GM10266 (cell line): Measurements from ENCODE around the gene TET2.

Source experiments
- DNase-seq: peaks from one replicate; pipeline ENCODE4 v3.0.0; 2012; ENCODE audit errors: extremely low spot score
- TF ChIP-seq, protein P1 (sequence below): IDR thresholded peaks from 2 replicates; pipeline ENCODE4 v1.5.1; 2012; ENCODE audit warnings: mild to moderate bottlenecking, low read depth; ENCODE audit not compliant: control insufficient read depth, insufficient read depth; ENCODE audit errors: missing control alignments

TET2 gene

DNA sequence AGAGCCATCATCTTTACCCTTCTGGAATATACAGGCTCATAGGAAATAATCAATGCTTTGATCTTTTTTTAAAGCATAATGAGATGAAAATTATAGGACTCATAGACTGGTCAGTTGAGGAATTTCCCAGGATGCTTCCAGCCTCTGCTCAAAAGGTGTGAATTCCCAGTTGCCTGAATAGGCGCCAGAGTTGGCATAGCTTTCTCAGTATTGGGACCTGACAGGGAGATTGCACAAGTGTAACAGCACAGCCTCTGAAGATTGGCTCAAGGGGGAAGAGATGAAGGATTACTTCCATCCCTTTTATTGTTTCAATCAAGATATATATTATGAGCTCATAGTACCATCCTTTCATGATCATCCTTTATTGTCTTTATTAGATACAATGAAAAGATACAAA is 17.9 kb downstream of the TET2 start:
- no peak for DNase-seq
- TF ChIP-seq, protein P1, sequence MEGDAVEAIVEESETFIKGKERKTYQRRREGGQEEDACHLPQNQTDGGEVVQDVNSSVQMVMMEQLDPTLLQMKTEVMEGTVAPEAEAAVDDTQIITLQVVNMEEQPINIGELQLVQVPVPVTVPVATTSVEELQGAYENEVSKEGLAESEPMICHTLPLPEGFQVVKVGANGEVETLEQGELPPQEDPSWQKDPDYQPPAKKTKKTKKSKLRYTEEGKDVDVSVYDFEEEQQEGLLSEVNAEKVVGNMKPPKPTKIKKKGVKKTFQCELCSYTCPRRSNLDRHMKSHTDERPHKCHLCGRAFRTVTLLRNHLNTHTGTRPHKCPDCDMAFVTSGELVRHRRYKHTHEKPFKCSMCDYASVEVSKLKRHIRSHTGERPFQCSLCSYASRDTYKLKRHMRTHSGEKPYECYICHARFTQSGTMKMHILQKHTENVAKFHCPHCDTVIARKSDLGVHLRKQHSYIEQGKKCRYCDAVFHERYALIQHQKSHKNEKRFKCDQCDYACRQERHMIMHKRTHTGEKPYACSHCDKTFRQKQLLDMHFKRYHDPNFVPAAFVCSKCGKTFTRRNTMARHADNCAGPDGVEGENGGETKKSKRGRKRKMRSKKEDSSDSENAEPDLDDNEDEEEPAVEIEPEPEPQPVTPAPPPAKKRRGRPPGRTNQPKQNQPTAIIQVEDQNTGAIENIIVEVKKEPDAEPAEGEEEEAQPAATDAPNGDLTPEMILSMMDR: no peak

DNA sequence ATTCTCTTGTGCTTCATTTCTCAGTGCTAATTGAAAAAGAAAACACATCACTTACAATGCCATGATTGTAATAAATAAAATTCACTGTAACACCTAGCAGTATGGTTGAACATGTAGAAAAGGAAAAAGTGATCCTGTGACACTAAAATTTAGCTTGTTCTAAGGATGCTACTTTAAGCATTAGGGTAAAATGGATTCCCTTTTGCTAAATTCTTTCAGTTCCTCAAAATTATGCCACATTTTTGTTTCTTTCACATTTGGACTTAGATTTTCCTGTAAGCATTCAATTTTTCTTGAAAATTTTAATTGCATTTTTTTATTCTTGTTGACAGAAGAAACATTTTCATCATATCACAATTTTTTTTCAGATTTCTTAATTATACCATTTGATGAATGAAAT is 19.4 kb downstream of the TET2 start:
- TF ChIP-seq, protein P1: no peak

DNA sequence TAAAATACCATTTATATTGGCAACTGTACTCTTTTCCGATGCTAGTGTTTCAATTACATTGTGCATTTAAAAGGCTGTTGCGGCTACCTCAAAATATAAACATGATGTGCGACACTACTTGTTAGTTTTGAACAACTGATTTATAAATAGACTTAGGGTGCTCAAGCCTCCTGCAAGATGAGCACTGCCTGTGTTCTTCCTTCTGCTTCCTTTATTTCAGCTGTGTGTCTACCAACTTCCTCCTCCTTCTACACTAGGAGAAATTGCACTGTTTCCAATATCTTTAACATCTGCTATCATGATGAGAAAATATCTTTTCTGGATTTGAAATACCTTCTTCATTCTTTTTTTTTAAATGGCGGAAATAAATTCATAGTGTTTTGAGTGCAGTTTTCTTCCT is 24.0 kb downstream of the TET2 start:
- DNase-seq: no peak
- TF ChIP-seq, protein P1: no peak

More for the DNA sequence above, 19.4 kb downstream of the TET2 start:
- DNase-seq: no peak

DNA sequence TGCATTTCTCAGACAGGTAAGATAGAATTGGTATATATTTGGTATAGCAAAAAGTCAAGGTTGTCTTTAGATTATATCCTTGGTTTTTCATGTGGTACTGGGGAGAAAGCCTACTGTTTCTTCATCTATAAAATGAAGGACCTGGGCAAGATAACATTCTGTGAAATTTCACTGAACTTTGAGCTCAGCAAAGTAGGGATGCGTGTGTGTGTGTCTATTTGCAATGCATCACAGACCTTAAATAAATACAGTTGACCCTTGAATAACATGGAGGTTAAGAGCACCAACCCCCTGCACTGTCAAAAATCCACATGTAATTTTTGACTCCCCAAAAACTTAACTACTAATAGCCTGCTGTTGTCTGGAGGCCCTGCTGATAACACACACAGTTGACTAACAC is 25.2 kb downstream of the TET2 start:
- TF ChIP-seq, protein P1: no peak
- DNase-seq: no peak

DNA sequence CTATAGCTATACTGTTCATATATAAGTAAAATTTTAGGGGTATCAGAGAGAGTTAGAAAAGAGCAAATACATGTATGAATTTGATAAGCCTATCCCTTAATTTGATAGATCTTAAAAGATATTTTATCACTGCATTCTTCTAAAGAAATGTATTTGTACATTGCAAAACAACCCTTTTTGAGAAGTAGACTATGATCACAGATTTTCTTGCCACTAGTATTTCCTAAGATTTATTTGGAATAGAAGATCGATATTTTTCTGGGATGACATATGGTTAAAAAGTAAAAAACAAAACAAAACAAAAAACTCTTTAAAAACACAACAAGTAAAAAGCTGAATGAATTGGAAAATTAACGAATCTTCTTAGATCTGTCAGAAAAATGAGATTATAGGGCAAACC is 27.4 kb downstream of the TET2 start:
- DNase-seq: no peak
- TF ChIP-seq, protein P1: no peak

DNA sequence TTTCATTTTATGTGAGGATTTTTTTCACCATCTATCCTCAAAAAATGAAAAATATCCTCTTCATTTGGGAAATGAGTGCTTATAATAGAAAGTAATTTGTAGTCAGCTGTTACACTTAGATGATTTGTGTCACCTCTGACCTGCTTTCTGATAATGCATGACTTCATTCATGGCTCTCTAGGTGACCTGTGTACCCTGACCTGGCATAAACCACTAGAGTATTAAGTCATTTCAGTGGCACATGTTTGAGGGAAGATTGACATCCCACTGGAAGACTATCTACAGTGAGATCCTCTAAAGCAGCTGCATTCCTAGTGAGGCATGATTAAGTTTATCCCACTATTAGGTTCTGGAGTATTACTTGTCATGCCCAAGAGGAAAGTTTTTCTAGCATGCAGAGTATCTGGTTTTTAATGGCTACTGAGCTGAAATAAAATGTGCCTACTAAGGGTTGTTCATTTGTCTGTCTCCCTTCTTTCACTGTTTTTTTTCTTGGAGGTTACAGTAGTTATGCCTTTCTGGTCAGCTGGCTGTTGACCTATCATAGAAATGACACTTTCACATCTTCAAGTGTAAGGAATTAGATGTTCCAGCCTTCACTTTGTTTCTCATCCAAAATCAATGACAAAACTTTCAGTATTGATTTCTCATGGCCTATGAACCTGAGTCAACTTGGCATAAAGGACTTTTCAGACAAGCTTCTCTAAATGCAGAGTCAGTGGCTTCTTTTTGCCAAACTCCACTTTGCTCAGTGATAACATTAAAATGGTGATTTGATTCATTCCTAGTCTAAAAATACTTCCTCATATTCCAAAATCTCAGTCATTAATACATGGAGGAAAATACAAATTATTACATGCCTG is 33.1 kb downstream of the TET2 start:
- DNase-seq: no peak
- TF ChIP-seq, protein P1: no peak

DNA sequence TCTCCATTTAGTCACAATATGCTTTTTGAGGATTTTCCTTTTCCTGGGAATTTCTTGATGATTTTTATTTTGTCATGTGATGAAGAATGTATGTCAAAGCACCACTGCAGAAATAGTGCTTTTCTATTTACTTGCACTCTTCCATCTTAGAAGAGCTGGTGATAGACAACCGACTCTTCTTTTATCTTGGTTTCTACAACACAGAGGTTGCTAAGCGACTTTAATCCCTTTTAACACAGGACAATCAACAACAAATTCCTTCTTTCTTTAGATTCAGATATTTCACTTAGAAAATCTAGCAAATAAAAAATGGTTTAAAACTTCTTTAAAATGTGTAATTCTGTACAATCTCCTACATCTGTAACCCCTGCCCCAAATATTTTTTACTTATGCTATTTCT is 34.6 kb downstream of the TET2 start:
- DNase-seq: no peak
- TF ChIP-seq, protein P1: no peak
